Panc1 (cell line): ENCODE data around the gene CFAP97. TPM values are rescaled to one million over a fixed set of nuclear protein-coding genes. Genes with fewer than 3 reads are reported as not detected.
A peak's percentile ranks its signal among the peaks of the same experiment; 100 is the strongest.

Experiments used
- ATAC-seq: fragments of 200-7000 bp; cut with Tn5 transposase; 2 replicates; pipeline ENCODE4 v1.9.1; 2020; ENCODE audit warnings: mild to moderate bottlenecking, moderate library complexity
- BruUV-seq: library from RNA; stranded (reverse); fragments of 400-500 nt; replicated peaks from 2 replicates; lab custom pipeline; 2021; lab: Mats Ljungman, UMichigan
- CTCF ChIA-PET: fragments of 300-600 bp; sonication (Branson Sonifier 250); formaldehyde crosslinking; loops from one replicate; lab custom pipeline; 2022; ENCODE audit warnings: antibody characterized with exemption; lab: Charles Lee
- POLR2A ChIA-PET: fragments of 300-600 bp; sonication (Branson Sonifier 250); formaldehyde crosslinking; loops from one replicate; lab custom pipeline; 2022; ENCODE audit warnings: antibody characterized with exemption; lab: Charles Lee
- DNase-seq: peaks from one replicate; pipeline ENCODE4 v3.0.0-alpha.2; 2010; ENCODE audit warnings: low read depth, low spot score
- H3K27ac ChIP-seq: 2 replicates; pipeline ENCODE4 v1.5.1; 2011; ENCODE audit warnings: mild to moderate bottlenecking, low read length, inconsistent platforms
- H3K27me3 ChIP-seq: fragments of 200-500 bp; sonication (Bioruptor generic); 2 replicates; pipeline ENCODE4 v1.6.0; 2014; ENCODE audit warnings: low read length, inconsistent platforms; ENCODE audit not compliant: control insufficient read depth, insufficient read depth
- H3K36me3 ChIP-seq: fragments of 200-500 bp; sonication (Bioruptor generic); 2 replicates; pipeline ENCODE4 v1.5.1; 2014; ENCODE audit warnings: inconsistent platforms, mild to moderate bottlenecking, low read length, moderate library complexity; ENCODE audit not compliant: control insufficient read depth, insufficient read depth
- H3K4me1 ChIP-seq: 2 replicates; pipeline ENCODE4 v1.5.1; 2011; ENCODE audit warnings: inconsistent platforms, mild to moderate bottlenecking, low read length, moderate library complexity; ENCODE audit not compliant: control insufficient read depth, insufficient read depth
- H3K4me3 ChIP-seq, 2 experiments: 2 replicates each; pipeline ENCODE4 v1.5.1; 2011 to 2012; ENCODE audit warnings: low read depth in 2 of 2, low read length in 2 of 2, mild to moderate bottlenecking in 2 of 2, inconsistent platforms in 1 of 2, moderate library complexity in 1 of 2
- H3K9me3 ChIP-seq: fragments of 200-500 bp; sonication (Bioruptor generic); 2 replicates; pipeline ENCODE4 v1.5.1; 2014; ENCODE audit warnings: low read depth, mild to moderate bottlenecking, inconsistent platforms, low read length, moderate library complexity; ENCODE audit not compliant: control insufficient read depth, insufficient read depth
- POLR2AphosphoS5 ChIP-seq: IDR thresholded peaks from 2 replicates; pipeline ENCODE4 v1.6.1; 2012; ENCODE audit warnings: mild to moderate bottlenecking, low read depth, low read length, moderate library complexity
- SIN3A ChIP-seq: IDR thresholded peaks from 2 replicates; pipeline ENCODE4 v1.6.1; 2012; ENCODE audit warnings: low read depth, mild to moderate bottlenecking, low read length, moderate library complexity, borderline replicate concordance; ENCODE audit not compliant: insufficient read depth
- TCF7L2 ChIP-seq: IDR thresholded peaks from 2 replicates; pipeline ENCODE4 v1.6.1; 2011; ENCODE audit warnings: mild to moderate bottlenecking, low read depth, low read length, inconsistent platforms
- in situ Hi-C: cut with HindIII; loops from 2 replicates; pipeline ENCODE4 v1.10.0; 2016; ENCODE audit warnings: low sequenced_read_pairs, low pct_unique_long_range_greater_than_20kb
- intact Hi-C: fragments of 100-400 bp; cut with micrococcal nuclease; formaldehyde crosslinking; loops from one replicate; pipeline ENCODE4 v1.10.0; 2022; ENCODE audit not compliant: unreplicated experiment
- total RNA-seq: library from RNA; stranded (reverse); gene quantifications from one replicate; pipeline ENCODE4 v1.2.1, GENCODE V29; 2021; ENCODE audit not compliant: unreplicated experiment
- TF ChIP-seq, protein P1 (sequence below), 2 experiments: IDR thresholded peaks; 2 replicates each; pipeline ENCODE4 v1.6.1; 2011 to 2012; ENCODE audit warnings: low read depth in 2 of 2, control low read depth in 1 of 2, low read length in 1 of 2, mild to moderate bottlenecking in 1 of 2, moderate library complexity in 1 of 2; ENCODE audit not compliant: insufficient read depth in 1 of 2
- TF ChIP-seq, protein P2 (sequence below): fragments of 450-650 bp; IDR thresholded peaks from 2 replicates; pipeline ENCODE4 v1.5.1; 2017; ENCODE audit warnings: mild to moderate bottlenecking

CFAP97 gene
- total RNA-seq, 1 experiment from 2014 or later = 39.0 TPM

- in situ Hi-C loops = no loop called here
- TSS peak; percentile 72 for BruUV-seq
- Histone ChIP-seq H3K36me3 (peaks cover 4% of the 10 kb centered on the region; the same call in 1 of the 2 replicates), H3K4me1 (peaks cover 4% of the 10 kb centered on the region), H3K27ac (peak overlapping the region; percentile 48; the same call in 1 of the 2 replicates), H3K27me3 (no peaks in the 10 kb centered on the region), H3K4me3 (peak overlapping the region; percentile 66 to 77; a peak in 3 of 4 replicates), H3K9me3 (no peaks in the 10 kb centered on the region)
- DNase-seq = no peak
- TF ChIP-seq, protein P1, sequence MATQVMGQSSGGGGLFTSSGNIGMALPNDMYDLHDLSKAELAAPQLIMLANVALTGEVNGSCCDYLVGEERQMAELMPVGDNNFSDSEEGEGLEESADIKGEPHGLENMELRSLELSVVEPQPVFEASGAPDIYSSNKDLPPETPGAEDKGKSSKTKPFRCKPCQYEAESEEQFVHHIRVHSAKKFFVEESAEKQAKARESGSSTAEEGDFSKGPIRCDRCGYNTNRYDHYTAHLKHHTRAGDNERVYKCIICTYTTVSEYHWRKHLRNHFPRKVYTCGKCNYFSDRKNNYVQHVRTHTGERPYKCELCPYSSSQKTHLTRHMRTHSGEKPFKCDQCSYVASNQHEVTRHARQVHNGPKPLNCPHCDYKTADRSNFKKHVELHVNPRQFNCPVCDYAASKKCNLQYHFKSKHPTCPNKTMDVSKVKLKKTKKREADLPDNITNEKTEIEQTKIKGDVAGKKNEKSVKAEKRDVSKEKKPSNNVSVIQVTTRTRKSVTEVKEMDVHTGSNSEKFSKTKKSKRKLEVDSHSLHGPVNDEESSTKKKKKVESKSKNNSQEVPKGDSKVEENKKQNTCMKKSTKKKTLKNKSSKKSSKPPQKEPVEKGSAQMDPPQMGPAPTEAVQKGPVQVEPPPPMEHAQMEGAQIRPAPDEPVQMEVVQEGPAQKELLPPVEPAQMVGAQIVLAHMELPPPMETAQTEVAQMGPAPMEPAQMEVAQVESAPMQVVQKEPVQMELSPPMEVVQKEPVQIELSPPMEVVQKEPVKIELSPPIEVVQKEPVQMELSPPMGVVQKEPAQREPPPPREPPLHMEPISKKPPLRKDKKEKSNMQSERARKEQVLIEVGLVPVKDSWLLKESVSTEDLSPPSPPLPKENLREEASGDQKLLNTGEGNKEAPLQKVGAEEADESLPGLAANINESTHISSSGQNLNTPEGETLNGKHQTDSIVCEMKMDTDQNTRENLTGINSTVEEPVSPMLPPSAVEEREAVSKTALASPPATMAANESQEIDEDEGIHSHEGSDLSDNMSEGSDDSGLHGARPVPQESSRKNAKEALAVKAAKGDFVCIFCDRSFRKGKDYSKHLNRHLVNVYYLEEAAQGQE (IDR thresholded peaks at IDR 0.05; ENCODE audit: insufficient read depth in 1 of 2, low read depth in 2 of 2, low read length in 1 of 2) = no peak
- TF ChIP-seq, protein P2, sequence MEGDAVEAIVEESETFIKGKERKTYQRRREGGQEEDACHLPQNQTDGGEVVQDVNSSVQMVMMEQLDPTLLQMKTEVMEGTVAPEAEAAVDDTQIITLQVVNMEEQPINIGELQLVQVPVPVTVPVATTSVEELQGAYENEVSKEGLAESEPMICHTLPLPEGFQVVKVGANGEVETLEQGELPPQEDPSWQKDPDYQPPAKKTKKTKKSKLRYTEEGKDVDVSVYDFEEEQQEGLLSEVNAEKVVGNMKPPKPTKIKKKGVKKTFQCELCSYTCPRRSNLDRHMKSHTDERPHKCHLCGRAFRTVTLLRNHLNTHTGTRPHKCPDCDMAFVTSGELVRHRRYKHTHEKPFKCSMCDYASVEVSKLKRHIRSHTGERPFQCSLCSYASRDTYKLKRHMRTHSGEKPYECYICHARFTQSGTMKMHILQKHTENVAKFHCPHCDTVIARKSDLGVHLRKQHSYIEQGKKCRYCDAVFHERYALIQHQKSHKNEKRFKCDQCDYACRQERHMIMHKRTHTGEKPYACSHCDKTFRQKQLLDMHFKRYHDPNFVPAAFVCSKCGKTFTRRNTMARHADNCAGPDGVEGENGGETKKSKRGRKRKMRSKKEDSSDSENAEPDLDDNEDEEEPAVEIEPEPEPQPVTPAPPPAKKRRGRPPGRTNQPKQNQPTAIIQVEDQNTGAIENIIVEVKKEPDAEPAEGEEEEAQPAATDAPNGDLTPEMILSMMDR = no peak
- TF ChIP-seq SIN3A (no peak), TCF7L2 (no peak), POLR2AphosphoS5 (no peak)
- intact Hi-C loops = no loop called here
- ChIA-PET POLR2A (interaction anchor here (0.7 kb wide), 1 partner anchor 386 kb away, joined by 3 read pairs; no protein-coding TSS in a partner anchor), CTCF (no interaction called here)
- no peak for ATAC-seq
Observed at GRCh38 chr4:185211641-185212040, 7.8 kb upstream of the CFAP97 start.

GRCh38 chr4:185211035-185211434, 7.2 kb upstream of the CFAP97 start:
- POLR2A ChIA-PET = no interaction called here
- intact Hi-C loops = no loop called here
- Histone ChIP-seq H3K36me3 (peaks cover 4% of the 10 kb centered on the region; the same call in 1 of the 2 replicates), H3K4me3 (peak overlapping the region; percentile 66 to 77), H3K27ac (peak overlapping the region; percentile 75), H3K27me3 (no peaks in the 10 kb centered on the region), H3K9me3 (no peaks in the 10 kb centered on the region), H3K4me1 (peaks cover 4% of the 10 kb centered on the region)
- ATAC-seq (no peak), DNase-seq (no peak)
- TF ChIP-seq, protein P1 (IDR thresholded peaks at IDR 0.05; ENCODE audit: insufficient read depth in 1 of 2, low read depth in 2 of 2, low read length in 1 of 2) = no peak
- no peak for TF ChIP-seq TCF7L2
- TF ChIP-seq POLR2AphosphoS5 = no peak
- TF ChIP-seq, protein P2 = no peak
- TF ChIP-seq SIN3A = no peak
- in situ Hi-C loops = no loop called here
- CTCF ChIA-PET = no interaction called here
- BruUV-seq = no TSS peak
